H54 (cell line): Measurements from ENCODE around the gene PLEKHG2.
"Not testable (repeated sequence)": the region's sequence is repeated elsewhere in the genome, so short reads cannot be mapped to it uniquely, and the experiment has no call there.

ENCODE experiments used
- DNase-seq: peaks from one replicate; pipeline ENCODE4 v3.0.0; 2011; ENCODE audit warnings: low spot score, mixed read lengths; ENCODE audit not compliant: insufficient read length
- FAIRE-seq: peaks from 3 replicates; lab custom pipeline; 2011; peaks lifted over from hg19 to GRCh38; lab: Jason Lieb, UNC
- POLR2A ChIP-seq: IDR thresholded peaks from 2 replicates; pipeline ENCODE4 v1.6.1; 2011; ENCODE audit warnings: low read depth, mild to moderate bottlenecking, low read length

PLEKHG2 gene

GRCh38 chr19:39412100-39412866 is at the start of gene PLEKHG2:
Gene PLEKHG2, plus strand, starts transcription at chr19:39412669. Its CDS starts 1,418 bp downstream, at chr19:39414087.
- FAIRE-seq (peak; percentile 87), DNase-seq (peak; percentile 98)
- no peak; the same call in 1 of the 2 replicates for TF ChIP-seq POLR2A

GRCh38 chr19:39362682-39363657 is 49.5 kb upstream of the PLEKHG2 start:
- TF ChIP-seq POLR2A, result no peak
- no peak for DNase-seq
- no peak for FAIRE-seq

- no peak for FAIRE-seq
- DNase-seq, result no peak
- no peak for TF ChIP-seq POLR2A
These were observed 48.5 kb upstream of the PLEKHG2 start for GRCh38 chr19:39363901-39364457.

- DNase-seq, result no peak
- TF ChIP-seq POLR2A, result no peak
- FAIRE-seq, result no peak
These were observed 46.9 kb upstream of the PLEKHG2 start for GRCh38 chr19:39365531-39365930.

- no peak for TF ChIP-seq POLR2A
- FAIRE-seq, result no peak
- DNase-seq, result no peak
These were observed 43.3 kb upstream of the PLEKHG2 start for GRCh38 chr19:39369200-39369599.

GRCh38 chr19:39370735-39371134 is 41.7 kb upstream of the PLEKHG2 start:
- no peak for FAIRE-seq
- no peak for TF ChIP-seq POLR2A
- no peak for DNase-seq

GRCh38 chr19:39372047-39372802 is 40.2 kb upstream of the PLEKHG2 start:
- FAIRE-seq, result no peak
- DNase-seq, result peak; percentile 88
- TF ChIP-seq POLR2A, result no peak

- DNase-seq (no peak), FAIRE-seq (no peak)
- TF ChIP-seq POLR2A, result no peak
These were observed 39.5 kb upstream of the PLEKHG2 start for GRCh38 chr19:39372941-39373340.

GRCh38 chr19:39375929-39376328 is 36.5 kb upstream of the PLEKHG2 start:
- DNase-seq (no peak), FAIRE-seq (no peak)
- no peak for TF ChIP-seq POLR2A

- no peak for FAIRE-seq
- TF ChIP-seq POLR2A, result no peak
- DNase-seq, result no peak
These were observed 34.8 kb upstream of the PLEKHG2 start for GRCh38 chr19:39377373-39378362.

- not testable (repeated sequence) for DNase-seq, FAIRE-seq
These were observed 33.1 kb upstream of the PLEKHG2 start for GRCh38 chr19:39379366-39379765.

GRCh38 chr19:39379865-39380396 is 32.5 kb upstream of the PLEKHG2 start:
- no peak for TF ChIP-seq POLR2A
- DNase-seq, result no peak
- no peak for FAIRE-seq
